Fibroblast of lung (primary cell): ENCODE measurements around the gene BCAT1. TPM values are rescaled to one million over a fixed set of nuclear protein-coding genes. Genes with fewer than 3 reads are reported as not detected.

Experiments used
- DNase-seq, 2 donors: peaks; one replicate each; pipeline versions ENCODE4 v3.0.0 to v3.0.0-alpha.2; 2010; ENCODE audit warnings: low read depth in 2 of 2
- H2AFZ ChIP-seq: 2 replicates; pipeline ENCODE4 v1.5.1; 2012; ENCODE audit warnings: low read length, control low read depth, inconsistent platforms
- H3K27ac ChIP-seq: 2 replicates; pipeline ENCODE4 v1.5.1; 2011; ENCODE audit warnings: low read length, control low read depth; ENCODE audit not compliant: insufficient read depth
- H3K27me3 ChIP-seq: 2 replicates; pipeline ENCODE4 v1.5.1; 2011; ENCODE audit warnings: mild to moderate bottlenecking, low read length; ENCODE audit not compliant: control insufficient read depth, insufficient read depth
- H3K36me3 ChIP-seq: 2 replicates; pipeline ENCODE4 v1.5.1; 2011; ENCODE audit warnings: low read length; ENCODE audit not compliant: control insufficient read depth, insufficient read depth
- H3K4me1 ChIP-seq: 2 replicates; pipeline ENCODE4 v1.5.1; 2011; ENCODE audit warnings: low read length; ENCODE audit not compliant: control insufficient read depth, insufficient read depth; ENCODE audit errors: extremely low read depth
- H3K4me2 ChIP-seq: 2 replicates; pipeline ENCODE4 v1.5.1; 2011; ENCODE audit warnings: low read length, control low read depth; ENCODE audit not compliant: insufficient read depth; ENCODE audit errors: extremely low read depth
- H3K4me3 ChIP-seq, 4 experiments: fragments of 200-600 bp in 1 of 4; sonication (generic) in 1 of 4; replicated peaks in 1 of 4; 2 replicates each; pipeline ENCODE4 v1.5.1; 2011 to 2016; ENCODE audit warnings: low read length in 4 of 4, low read depth in 3 of 4, mild to moderate bottlenecking in 3 of 4, control low read depth in 2 of 4, inconsistent platforms in 1 of 4, mixed read lengths in 1 of 4; ENCODE audit not compliant: insufficient read depth in 1 of 4; ENCODE audit errors: control extremely low read depth in 1 of 4
- H3K79me2 ChIP-seq: 2 replicates; pipeline ENCODE4 v1.5.1; 2012; ENCODE audit warnings: mild to moderate bottlenecking, low read length, inconsistent platforms; ENCODE audit not compliant: control insufficient read depth, insufficient read depth
- H3K9ac ChIP-seq: 2 replicates; pipeline ENCODE4 v1.5.1; 2011; ENCODE audit warnings: mild to moderate bottlenecking, low read length, control low read depth; ENCODE audit not compliant: insufficient read depth
- H3K9me3 ChIP-seq: 2 replicates; pipeline ENCODE4 v1.5.1; 2012; ENCODE audit warnings: low read depth, low read length; ENCODE audit not compliant: control insufficient read depth, insufficient read depth
- H4K20me1 ChIP-seq: 2 replicates; pipeline ENCODE4 v1.5.1; 2011; ENCODE audit warnings: low read length; ENCODE audit not compliant: control insufficient read depth, insufficient read depth; ENCODE audit errors: extremely low read depth
- EZH2 ChIP-seq: IDR thresholded peaks from 2 replicates; pipeline ENCODE4 v1.5.1; 2012; ENCODE audit warnings: low read length, control low read depth, mild to moderate bottlenecking; ENCODE audit errors: missing control alignments
- polyA plus RNA-seq, 2 donors: library from polyadenylated mRNA; depleted of rRNA in 1 of 2; stranded (reverse) in 1 of 2; unstranded in 1 of 2; fragments of >200 nt; gene quantifications; 2 replicates each; pipeline ENCODE4 v1.2.1, GENCODE V29; 2011 to 2012; ENCODE audit warnings: missing spikeins in 1 of 2
- total RNA-seq: library from RNA; depleted of rRNA; stranded (reverse); fragments of >200 nt; gene quantifications from 2 replicates; pipeline ENCODE4 v1.2.1, GENCODE V29; 2014
- TF ChIP-seq, protein P1 (sequence below), 2 donors: IDR thresholded peaks in 1 of 2; conservative IDR thresholded peaks in 1 of 2; 1 replicate in 1 of 2; 2 replicates in 1 of 2; pipeline ENCODE4 v1.5.1; 2011 to 2012; ENCODE audit warnings: low read length in 2 of 2, control low read depth in 1 of 2, inconsistent platforms in 1 of 2, low read depth in 1 of 2, mild to moderate bottlenecking in 1 of 2

BCAT1 gene
- total and polyA plus RNA-seq, 2 donors (not counting 1 experiment from before 2014, with no cell fraction given): 27.8 to 162 TPM

GRCh38 chr12:24899503-24900075 lies 49.3 kb downstream of the BCAT1 start:
- Histone ChIP-seq H3K4me1 (peaks cover 14% of the 10 kb centered on the region), H3K79me2 (peaks cover 13% of the 10 kb centered on the region), H3K27me3 (no peaks in the 10 kb centered on the region), H3K27ac (no peak overlapping the region), H4K20me1 (no peaks in the 10 kb centered on the region), H2AFZ (no peak overlapping the region), H3K4me2 (no peak overlapping the region), H3K4me3 (no peak overlapping the region), H3K36me3 (no peaks in the 10 kb centered on the region), H3K9me3 (no peaks in the 10 kb centered on the region), H3K9ac (no peak overlapping the region)
- no peak for DNase-seq
- TF ChIP-seq, protein P1, sequence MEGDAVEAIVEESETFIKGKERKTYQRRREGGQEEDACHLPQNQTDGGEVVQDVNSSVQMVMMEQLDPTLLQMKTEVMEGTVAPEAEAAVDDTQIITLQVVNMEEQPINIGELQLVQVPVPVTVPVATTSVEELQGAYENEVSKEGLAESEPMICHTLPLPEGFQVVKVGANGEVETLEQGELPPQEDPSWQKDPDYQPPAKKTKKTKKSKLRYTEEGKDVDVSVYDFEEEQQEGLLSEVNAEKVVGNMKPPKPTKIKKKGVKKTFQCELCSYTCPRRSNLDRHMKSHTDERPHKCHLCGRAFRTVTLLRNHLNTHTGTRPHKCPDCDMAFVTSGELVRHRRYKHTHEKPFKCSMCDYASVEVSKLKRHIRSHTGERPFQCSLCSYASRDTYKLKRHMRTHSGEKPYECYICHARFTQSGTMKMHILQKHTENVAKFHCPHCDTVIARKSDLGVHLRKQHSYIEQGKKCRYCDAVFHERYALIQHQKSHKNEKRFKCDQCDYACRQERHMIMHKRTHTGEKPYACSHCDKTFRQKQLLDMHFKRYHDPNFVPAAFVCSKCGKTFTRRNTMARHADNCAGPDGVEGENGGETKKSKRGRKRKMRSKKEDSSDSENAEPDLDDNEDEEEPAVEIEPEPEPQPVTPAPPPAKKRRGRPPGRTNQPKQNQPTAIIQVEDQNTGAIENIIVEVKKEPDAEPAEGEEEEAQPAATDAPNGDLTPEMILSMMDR (conservative IDR thresholded peaks at IDR 0.05 in 1 of 2, IDR thresholded peaks at IDR 0.05 in 1 of 2; ENCODE audit: low read depth in 1 of 2, low read length in 2 of 2): no peak

DNA sequence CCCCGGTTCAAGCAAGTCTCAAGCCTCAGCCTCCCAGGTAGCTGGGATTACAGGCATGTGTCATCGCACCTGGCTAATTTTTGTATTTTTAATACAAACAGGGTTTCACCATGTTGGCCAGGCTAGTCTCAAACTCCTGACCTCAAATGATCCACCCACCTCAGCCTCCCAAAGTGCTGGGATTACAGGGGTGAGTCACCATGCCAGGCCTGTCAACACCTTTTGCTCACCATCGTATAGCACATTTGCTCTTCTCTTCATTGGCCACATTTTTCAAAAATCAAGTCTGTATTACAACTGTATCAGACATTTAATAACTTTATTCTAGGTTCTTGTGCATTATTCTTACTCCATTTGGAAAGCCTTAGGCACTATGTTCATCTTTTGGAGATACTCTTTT lies 50.3 kb downstream of the BCAT1 start:
- H3K9me3 ChIP-seq: no peaks in the 10 kb centered on the region
- peaks cover 14% of the 10 kb centered on the region for H3K4me1 ChIP-seq
- H3K27ac ChIP-seq: no peak overlapping the region
- TF ChIP-seq, protein P1 (conservative IDR thresholded peaks at IDR 0.05 in 1 of 2, IDR thresholded peaks at IDR 0.05 in 1 of 2; ENCODE audit: low read depth in 1 of 2, low read length in 2 of 2): no peak
- no peak for TF ChIP-seq EZH2
- no peak overlapping the region for H3K9ac ChIP-seq
- peaks cover 10% of the 10 kb centered on the region for H3K79me2 ChIP-seq
- DNase-seq: no peak
- no peak overlapping the region for H2AFZ ChIP-seq
- no peak overlapping the region for H3K4me3 ChIP-seq
- H3K27me3 ChIP-seq: no peaks in the 10 kb centered on the region
- no peak overlapping the region for H3K4me2 ChIP-seq
- H3K36me3 ChIP-seq: peaks cover 3% of the 10 kb centered on the region
- H4K20me1 ChIP-seq: no peaks in the 10 kb centered on the region

- Histone ChIP-seq H4K20me1 (no peaks in the 10 kb centered on the region), H3K27ac (no peak overlapping the region), H3K9me3 (no peaks in the 10 kb centered on the region), H2AFZ (no peak overlapping the region), H3K79me2 (peaks cover 7% of the 10 kb centered on the region), H3K4me3 (no peak overlapping the region), H3K9ac (no peak overlapping the region), H3K4me2 (no peak overlapping the region), H3K4me1 (peaks cover 9% of the 10 kb centered on the region), H3K36me3 (peaks cover 3% of the 10 kb centered on the region), H3K27me3 (no peaks in the 10 kb centered on the region)
- TF ChIP-seq EZH2: no peak
- TF ChIP-seq, protein P1 (conservative IDR thresholded peaks at IDR 0.05 in 1 of 2, IDR thresholded peaks at IDR 0.05 in 1 of 2; ENCODE audit: low read depth in 1 of 2, low read length in 2 of 2): no peak
- peak in 1 of 2 donors; percentile 74 for DNase-seq
Measured at GRCh38 chr12:24898185-24898584, 50.7 kb downstream of the BCAT1 start.
